ENCODE data around the gene SCG5.

Gene SCG5

DNA sequence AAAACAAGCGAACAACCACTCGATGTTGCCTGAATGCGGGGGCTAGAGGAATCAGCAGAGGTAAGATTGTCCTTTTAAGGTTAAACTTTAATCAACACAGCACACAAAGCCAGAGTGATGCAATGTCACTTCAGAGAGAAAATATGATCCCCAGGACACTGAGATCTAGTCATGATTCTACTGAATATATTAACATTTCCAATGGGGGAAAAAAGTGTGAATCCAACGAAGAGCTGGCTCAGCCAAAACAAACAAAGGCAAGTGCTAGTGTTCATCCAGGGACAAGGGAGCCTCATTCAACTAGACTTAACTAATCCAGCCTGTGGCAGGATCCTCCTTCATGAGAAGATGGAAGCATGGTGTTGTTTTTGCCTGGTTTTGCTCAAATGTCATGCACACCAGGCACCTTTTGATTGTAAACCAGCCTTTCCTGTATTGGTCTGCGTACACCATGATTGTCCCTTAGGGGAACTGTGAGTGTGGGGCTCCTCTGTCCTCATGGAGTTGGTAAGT, 35.8 kb downstream of the SCG5 start:
- Histone ChIP-seq H3F3A (ENCODE audit: insufficient read depth, low read length) (no peaks in the 10 kb centered on the region), H3K36me3 (ENCODE audit: insufficient read depth, low read length) (no peaks in the 10 kb centered on the region), H4K20me1 (ENCODE audit: insufficient read depth, low read length) (no peaks in the 10 kb centered on the region), H3K27me3 (ENCODE audit: insufficient read depth, low read length) (no peaks in the 10 kb centered on the region), H3K4me3 (ENCODE audit: low read depth, low read length, poor library complexity, severe bottlenecking) (no peak overlapping the region), H3K4me2 (ENCODE audit: low read length) (no peak overlapping the region), H3K9me3 (ENCODE audit: low read length) (no peaks in the 10 kb centered on the region), H3K79me2 (ENCODE audit: insufficient read depth, low read length) (no peaks in the 10 kb centered on the region), H3K9me2 (ENCODE audit: low read depth, low read length) (no peaks in the 10 kb centered on the region), H3K9ac (ENCODE audit: low read length) (no peak overlapping the region), H3K4me1 (ENCODE audit: insufficient read depth, low read length, severe bottlenecking) (no peaks in the 10 kb centered on the region), H3K27ac (ENCODE audit: low read depth, low read length, poor library complexity, severe bottlenecking) (no peak overlapping the region), H2AFZ (ENCODE audit: low read length) (no peak overlapping the region)
- no peak for TF ChIP-seq EZH2 (IDR thresholded peaks at IDR 0.05; ENCODE audit: borderline replicate concordance, low read length)
- TF ChIP-seq, protein P1, sequence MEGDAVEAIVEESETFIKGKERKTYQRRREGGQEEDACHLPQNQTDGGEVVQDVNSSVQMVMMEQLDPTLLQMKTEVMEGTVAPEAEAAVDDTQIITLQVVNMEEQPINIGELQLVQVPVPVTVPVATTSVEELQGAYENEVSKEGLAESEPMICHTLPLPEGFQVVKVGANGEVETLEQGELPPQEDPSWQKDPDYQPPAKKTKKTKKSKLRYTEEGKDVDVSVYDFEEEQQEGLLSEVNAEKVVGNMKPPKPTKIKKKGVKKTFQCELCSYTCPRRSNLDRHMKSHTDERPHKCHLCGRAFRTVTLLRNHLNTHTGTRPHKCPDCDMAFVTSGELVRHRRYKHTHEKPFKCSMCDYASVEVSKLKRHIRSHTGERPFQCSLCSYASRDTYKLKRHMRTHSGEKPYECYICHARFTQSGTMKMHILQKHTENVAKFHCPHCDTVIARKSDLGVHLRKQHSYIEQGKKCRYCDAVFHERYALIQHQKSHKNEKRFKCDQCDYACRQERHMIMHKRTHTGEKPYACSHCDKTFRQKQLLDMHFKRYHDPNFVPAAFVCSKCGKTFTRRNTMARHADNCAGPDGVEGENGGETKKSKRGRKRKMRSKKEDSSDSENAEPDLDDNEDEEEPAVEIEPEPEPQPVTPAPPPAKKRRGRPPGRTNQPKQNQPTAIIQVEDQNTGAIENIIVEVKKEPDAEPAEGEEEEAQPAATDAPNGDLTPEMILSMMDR (IDR thresholded peaks at IDR 0.05; ENCODE audit: low read length): no peak

GRCh38 chr15:32679298-32679690, 37.8 kb downstream of the SCG5 start:
- no peaks in the 10 kb centered on the region for H3K9me2 ChIP-seq (ENCODE audit: low read depth, low read length)
- no peaks in the 10 kb centered on the region for H3K9me3 ChIP-seq (ENCODE audit: low read length)
- H3K27me3 ChIP-seq (ENCODE audit: insufficient read depth, low read length): no peaks in the 10 kb centered on the region
- TF ChIP-seq, protein P1 (IDR thresholded peaks at IDR 0.05; ENCODE audit: low read length): no peak
- TF ChIP-seq EZH2 (IDR thresholded peaks at IDR 0.05; ENCODE audit: borderline replicate concordance, low read length): no peak
- H3K79me2 ChIP-seq (ENCODE audit: insufficient read depth, low read length): no peaks in the 10 kb centered on the region
- H2AFZ ChIP-seq (ENCODE audit: low read length): no peak overlapping the region
- H4K20me1 ChIP-seq (ENCODE audit: insufficient read depth, low read length): no peaks in the 10 kb centered on the region
- H3K4me1 ChIP-seq (ENCODE audit: insufficient read depth, low read length, severe bottlenecking): no peaks in the 10 kb centered on the region
- no peaks in the 10 kb centered on the region for H3K36me3 ChIP-seq (ENCODE audit: insufficient read depth, low read length)
- H3F3A ChIP-seq (ENCODE audit: insufficient read depth, low read length): no peaks in the 10 kb centered on the region
- H3K9ac ChIP-seq (ENCODE audit: low read length): no peak overlapping the region
- H3K27ac ChIP-seq (ENCODE audit: low read depth, low read length, poor library complexity, severe bottlenecking): no peak overlapping the region
- no peak overlapping the region for H3K4me2 ChIP-seq (ENCODE audit: low read length)
- no peak overlapping the region for H3K4me3 ChIP-seq (ENCODE audit: low read depth, low read length, poor library complexity, severe bottlenecking)

- Histone ChIP-seq H3K27me3 (ENCODE audit: insufficient read depth, low read length) (no peaks in the 10 kb centered on the region), H2AFZ (ENCODE audit: low read length) (no peak overlapping the region), H3F3A (ENCODE audit: insufficient read depth, low read length) (no peaks in the 10 kb centered on the region), H3K27ac (ENCODE audit: low read depth, low read length, poor library complexity, severe bottlenecking) (no peak overlapping the region), H3K79me2 (ENCODE audit: insufficient read depth, low read length) (no peaks in the 10 kb centered on the region), H4K20me1 (ENCODE audit: insufficient read depth, low read length) (no peaks in the 10 kb centered on the region), H3K4me2 (ENCODE audit: low read length) (no peak overlapping the region), H3K36me3 (ENCODE audit: insufficient read depth, low read length) (no peaks in the 10 kb centered on the region), H3K4me1 (ENCODE audit: insufficient read depth, low read length, severe bottlenecking) (no peaks in the 10 kb centered on the region), H3K4me3 (ENCODE audit: low read depth, low read length, poor library complexity, severe bottlenecking) (no peak overlapping the region), H3K9me2 (ENCODE audit: low read depth, low read length) (no peaks in the 10 kb centered on the region), H3K9me3 (ENCODE audit: low read length) (no peaks in the 10 kb centered on the region), H3K9ac (ENCODE audit: low read length) (no peak overlapping the region)
- TF ChIP-seq, protein P1 (IDR thresholded peaks at IDR 0.05; ENCODE audit: low read length): no peak
Observed at GRCh38 chr15:32682569-32682968, 41.1 kb downstream of the SCG5 start.

All from OCI-LY1 (cell line).